Measurements from ENCODE around the gene SYTL2. TPM values are rescaled to one million over a fixed set of nuclear protein-coding genes. Genes with fewer than 3 reads are reported as not detected.

SYTL2 gene
- total RNA-seq, 1 experiment from 2014 or later = 2.1 TPM

- peaks cover 59% of the 10 kb centered on the region for H3K36me3 Mint-ChIP-seq (ENCODE audit: insufficient read depth, unreplicated experiment)
- BruUV-seq (replicated peaks) = no TSS peak
- peak overlapping the region; percentile 95 for H3K4me3 Mint-ChIP-seq (ENCODE audit: unreplicated experiment)
- intact Hi-C loops (cut with micrococcal nuclease) = loop anchor here (1.0 to 2.0 kb wide), 2 partner anchors 35 to 69 kb away; partner anchors contain the start of gene TMEM126B
- peak; percentile 57 for DNase-seq (ENCODE audit: unreplicated experiment)
- H3K27ac Mint-ChIP-seq (ENCODE audit: low read depth, unreplicated experiment) = peak overlapping the region; percentile 95
- no peaks in the 10 kb centered on the region for H3K9me3 Mint-ChIP-seq (ENCODE audit: unreplicated experiment)
- CTCF ChIA-PET = interaction anchor here (0.5 to 1.7 kb wide), 5 partner anchors 15 to 554 kb away, joined by 3 to 5 read pairs (median 3); partner anchors contain the start of gene TMEM126A
- no peaks in the 10 kb centered on the region for H3K27me3 Mint-ChIP-seq (ENCODE audit: insufficient read depth, unreplicated experiment)
- peak; percentile 35 for TF ChIP-seq CTCF (IDR thresholded peaks at IDR 0.05; ENCODE audit: unreplicated experiment)
- POLR2A ChIA-PET = interaction anchor here (0.6 to 10.2 kb wide), 14 partner anchors 13 to 966 kb away, joined by 3 to 254 read pairs (median 4); partner anchors contain the start of genes DLG2, HIKESHI, TMEM126A and TMEM126B
- H3K4me1 Mint-ChIP-seq (ENCODE audit: insufficient read depth, unreplicated experiment) = peaks cover 33% of the 10 kb centered on the region
Observed at GRCh38 chr11:85663753-85664614, 147.0 kb downstream of the SYTL2 start.

- peaks cover 66% of the 10 kb centered on the region for H3K36me3 Mint-ChIP-seq (ENCODE audit: insufficient read depth, unreplicated experiment)
- TSS peak; percentile 29 for BruUV-seq (replicated peaks)
- intact Hi-C loops (cut with micrococcal nuclease) = no loop called here
Observed at GRCh38 chr11:85663080-85663752, 147.7 kb downstream of the SYTL2 start.

GRCh38 chr11:85661972-85662664 is 148.8 kb downstream of the SYTL2 start:
- Mint-ChIP-seq H3K9me3 (ENCODE audit: unreplicated experiment) (no peaks in the 10 kb centered on the region), H3K36me3 (ENCODE audit: insufficient read depth, unreplicated experiment) (peaks cover 77% of the 10 kb centered on the region), H3K4me3 (ENCODE audit: unreplicated experiment) (peak overlapping the region; percentile 95), H3K27ac (ENCODE audit: low read depth, unreplicated experiment) (no peak overlapping the region), H3K4me1 (ENCODE audit: insufficient read depth, unreplicated experiment) (peaks cover 33% of the 10 kb centered on the region), H3K27me3 (ENCODE audit: insufficient read depth, unreplicated experiment) (no peaks in the 10 kb centered on the region)
- no TSS peak for BruUV-seq (replicated peaks)
- ChIA-PET CTCF (no interaction called here), POLR2A (interaction anchor here (1.0 to 10.2 kb wide), 3 partner anchors 12 to 584 kb away, joined by 5 to 254 read pairs (median 42); partner anchors contain the start of genes DLG2, TMEM126A and TMEM126B)
- intact Hi-C loops (cut with micrococcal nuclease) = no loop called here
- no peak for DNase-seq (ENCODE audit: unreplicated experiment)
- TF ChIP-seq CTCF (IDR thresholded peaks at IDR 0.05; ENCODE audit: unreplicated experiment) = no peak

More at GRCh38 chr11:85663080-85663752, 147.7 kb downstream of the SYTL2 start:
- no peak for TF ChIP-seq CTCF (IDR thresholded peaks at IDR 0.05; ENCODE audit: unreplicated experiment)
- peak overlapping the region; percentile 95 for H3K27ac Mint-ChIP-seq (ENCODE audit: low read depth, unreplicated experiment)
- no peaks in the 10 kb centered on the region for H3K9me3 Mint-ChIP-seq (ENCODE audit: unreplicated experiment)
- DNase-seq (ENCODE audit: unreplicated experiment) = no peak
- no peaks in the 10 kb centered on the region for H3K27me3 Mint-ChIP-seq (ENCODE audit: insufficient read depth, unreplicated experiment)
- H3K4me1 Mint-ChIP-seq (ENCODE audit: insufficient read depth, unreplicated experiment) = peaks cover 33% of the 10 kb centered on the region
- H3K4me3 Mint-ChIP-seq (ENCODE audit: unreplicated experiment) = peak overlapping the region; percentile 95
- ChIA-PET CTCF (interaction anchor here (0.5 to 1.0 kb wide), 2 partner anchors 14 to 555 kb away, joined by 3 to 5 read pairs; no protein-coding TSS in a partner anchor), POLR2A (interaction anchor here (0.6 to 10.2 kb wide), 10 partner anchors 13 to 965 kb away, joined by 3 to 254 read pairs (median 4); partner anchors contain the start of genes DLG2, HIKESHI, TMEM126A and TMEM126B)
